HG02852 (cell line): ENCODE results near the gene DNAH3.
"Not testable (repeated sequence)": the region's sequence is repeated elsewhere in the genome, so short reads cannot be mapped to it uniquely, and the experiment has no call there.

Experiments used
- ATAC-seq: cut with Tn5 transposase; IDR thresholded peaks from one replicate; pipeline ENCODE4 v1.9.1; 2021; ENCODE audit warnings: mild to moderate bottlenecking, moderate library complexity; ENCODE audit not compliant: unreplicated experiment

DNAH3 gene

DNA sequence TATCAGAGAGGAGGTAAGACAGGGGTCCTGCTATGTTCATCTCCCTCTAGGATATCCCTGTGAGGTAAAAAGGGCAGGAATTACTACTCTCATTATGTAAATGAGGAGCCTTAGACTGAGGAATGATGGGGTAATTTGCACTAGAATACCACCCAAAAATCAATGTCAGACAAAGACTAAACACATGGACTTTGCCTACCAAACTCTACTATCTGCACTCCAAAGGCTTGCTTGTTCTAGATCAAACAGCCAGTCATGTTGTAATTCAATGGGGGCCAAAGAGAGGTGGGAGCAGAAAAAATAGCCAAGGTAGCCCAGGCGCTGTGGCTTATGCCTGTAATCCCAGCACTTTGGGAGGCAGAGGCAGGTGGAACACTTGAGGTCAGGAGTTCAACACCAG, 129.3 kb downstream of the DNAH3 start:
- ATAC-seq = no peak

DNA sequence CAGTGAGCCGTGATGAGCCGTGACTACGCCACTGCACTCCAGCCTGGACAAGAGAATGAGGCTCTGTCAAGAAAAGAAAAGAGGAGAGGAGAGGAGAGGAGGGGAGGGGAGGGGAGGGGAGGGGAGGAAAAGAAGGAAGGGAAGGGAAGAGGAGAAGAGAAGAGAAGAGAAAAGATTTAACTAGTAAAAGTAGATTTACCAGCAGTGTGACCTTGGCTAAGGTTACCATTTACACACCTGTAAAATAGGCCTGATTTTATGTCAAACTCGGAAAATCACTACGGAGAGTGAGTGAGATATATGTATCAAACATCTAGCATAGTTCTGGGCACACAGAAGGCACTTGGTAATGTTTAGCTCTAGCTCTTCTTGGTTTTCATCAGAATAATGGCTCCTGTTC, 140.8 kb downstream of the DNAH3 start:
- ATAC-seq = no peak

GRCh38 chr16:21005008-21005407, 145.6 kb downstream of the DNAH3 start:
- no peak for ATAC-seq

DNA sequence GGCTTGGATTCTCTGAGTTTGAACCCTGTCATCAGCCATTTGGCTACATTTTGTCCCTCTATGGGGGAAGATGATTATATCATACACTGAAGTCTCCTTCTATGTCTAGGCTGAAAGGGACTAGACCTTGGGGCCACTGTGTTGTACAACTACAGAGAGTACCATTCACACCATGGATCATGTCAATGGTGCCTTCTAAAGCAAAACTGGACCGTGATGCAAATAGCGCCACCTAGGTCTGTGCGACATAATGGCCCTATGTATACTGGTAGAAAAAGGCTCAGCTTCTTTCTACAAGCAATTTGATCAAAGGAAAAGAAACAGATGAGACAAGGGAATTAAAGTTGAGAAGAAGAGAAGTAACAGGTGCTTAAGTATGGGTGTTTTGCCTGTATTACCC, 149.4 kb downstream of the DNAH3 start:
- ATAC-seq = no peak

- no peak for ATAC-seq
Observed at GRCh38 chr16:20997147-20997546, 153.5 kb downstream of the DNAH3 start.

DNA sequence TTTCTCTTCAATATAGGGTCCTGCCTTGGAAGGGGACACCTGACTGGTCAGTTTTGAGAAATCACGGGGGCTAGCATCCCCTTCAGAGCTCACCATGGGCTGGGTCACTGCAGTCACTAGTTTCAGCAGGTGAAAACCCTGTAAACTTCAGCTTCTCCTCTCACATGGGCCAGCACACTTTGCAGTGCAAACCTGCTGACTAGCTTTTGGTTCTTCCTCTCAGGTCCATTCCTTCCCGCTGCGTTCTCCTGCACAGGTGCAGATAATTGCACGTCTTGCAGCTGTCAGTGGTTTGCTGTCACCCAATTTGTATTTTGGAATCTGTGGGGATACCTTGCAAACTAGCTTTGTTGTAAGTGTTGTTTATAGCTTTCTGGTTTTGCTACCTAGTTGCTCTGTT, 154.9 kb downstream of the DNAH3 start:
- no peak for ATAC-seq

DNA sequence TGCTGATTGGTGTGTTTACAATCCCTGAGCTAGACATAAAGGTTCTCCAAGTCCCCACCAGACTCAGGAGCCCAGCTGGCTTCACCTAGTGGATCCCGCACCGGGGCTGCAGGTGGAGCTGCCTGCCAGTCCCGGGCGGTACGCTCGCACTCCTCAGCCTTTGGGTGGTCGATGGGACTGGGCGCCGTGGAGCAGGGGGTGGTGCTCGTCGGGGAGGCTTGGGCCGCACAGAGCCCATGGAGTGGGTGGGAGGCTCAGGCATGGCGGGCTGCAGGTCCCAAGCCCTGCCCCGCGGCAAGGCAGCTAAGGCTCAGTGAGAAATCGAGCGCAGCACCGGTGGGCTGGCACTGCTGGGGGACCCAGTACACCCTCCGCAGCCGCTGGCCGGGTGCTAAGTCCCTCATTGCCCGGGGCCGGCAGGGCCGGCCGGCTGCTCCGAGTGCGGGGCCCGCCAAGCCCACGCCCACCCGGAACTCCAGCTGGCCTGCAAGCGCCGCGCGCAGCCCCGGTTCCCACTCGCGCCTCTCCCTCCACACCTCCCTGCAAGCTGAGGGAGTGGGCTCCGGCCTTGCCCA, 161.1 kb downstream of the DNAH3 start:
- not testable (repeated sequence) for ATAC-seq

GRCh38 chr16:20987049-20987448, 163.6 kb downstream of the DNAH3 start:
- ATAC-seq = no peak

DNA sequence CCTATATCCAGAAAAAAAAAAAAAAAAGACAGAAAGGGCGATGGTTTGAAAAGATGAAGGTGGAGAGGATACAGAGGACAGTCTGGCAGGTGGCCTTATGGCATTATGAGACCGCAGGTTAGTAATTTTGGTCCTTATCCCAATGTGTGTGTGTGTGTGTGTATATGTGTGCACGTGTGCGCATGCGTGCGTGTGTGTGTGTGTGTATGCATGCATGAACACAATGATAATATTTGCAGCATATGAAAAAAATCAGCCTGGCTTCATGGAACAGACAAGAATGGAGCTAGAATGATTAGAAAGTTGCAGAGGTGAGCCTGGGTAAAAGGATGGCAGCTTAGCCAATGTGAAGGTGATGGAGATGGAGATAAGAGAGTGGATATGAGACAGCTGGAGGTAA, 166.6 kb downstream of the DNAH3 start:
- no peak for ATAC-seq

DNA sequence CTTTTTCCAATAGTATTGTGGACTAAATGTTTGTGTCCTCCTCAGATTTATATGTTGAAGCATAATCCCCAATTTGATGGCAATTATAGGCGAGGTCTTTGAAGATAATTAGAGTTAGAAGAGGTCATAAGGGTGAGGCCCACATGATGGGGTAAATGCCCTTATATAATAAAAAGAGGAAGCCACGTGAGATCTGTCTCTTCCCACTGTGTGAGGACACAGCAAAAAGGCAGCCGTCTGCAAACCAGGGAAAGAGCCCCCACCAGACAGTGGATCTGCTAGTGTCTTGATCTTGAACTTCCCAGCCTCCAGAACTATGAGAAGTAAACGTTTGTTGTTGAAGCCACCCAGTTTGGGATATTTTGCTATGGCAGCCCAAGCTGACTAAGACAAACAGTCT, 174.1 kb downstream of the DNAH3 start:
- ATAC-seq = no peak

GRCh38 chr16:20973201-20973600, 177.4 kb downstream of the DNAH3 start:
- not testable (repeated sequence) for ATAC-seq

- ATAC-seq = no peak
Observed at GRCh38 chr16:20971401-20971800, 179.2 kb downstream of the DNAH3 start.

GRCh38 chr16:20969386-20969785, 181.3 kb downstream of the DNAH3 start:
- ATAC-seq = no peak

DNA sequence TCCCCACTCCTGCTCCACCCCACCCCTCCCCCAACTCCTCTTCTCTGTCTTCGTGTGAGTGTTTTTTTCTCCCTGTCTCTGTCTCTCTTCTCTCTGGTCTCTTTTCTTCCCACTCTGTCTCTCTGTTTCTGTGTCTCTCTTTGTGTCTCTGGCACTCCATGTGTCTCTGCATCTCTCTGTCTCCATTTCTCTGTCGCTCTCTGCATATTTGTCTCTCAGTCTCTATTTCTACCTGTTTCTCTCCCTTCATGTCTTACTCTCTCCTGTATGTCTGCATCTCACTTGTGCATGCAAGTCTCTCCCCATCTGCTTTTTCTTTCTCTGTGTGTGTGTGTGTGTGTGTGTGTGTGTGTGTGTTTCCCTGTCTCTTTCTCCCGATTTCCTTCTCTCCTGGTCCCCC, 181.9 kb downstream of the DNAH3 start:
- no peak for ATAC-seq

DNA sequence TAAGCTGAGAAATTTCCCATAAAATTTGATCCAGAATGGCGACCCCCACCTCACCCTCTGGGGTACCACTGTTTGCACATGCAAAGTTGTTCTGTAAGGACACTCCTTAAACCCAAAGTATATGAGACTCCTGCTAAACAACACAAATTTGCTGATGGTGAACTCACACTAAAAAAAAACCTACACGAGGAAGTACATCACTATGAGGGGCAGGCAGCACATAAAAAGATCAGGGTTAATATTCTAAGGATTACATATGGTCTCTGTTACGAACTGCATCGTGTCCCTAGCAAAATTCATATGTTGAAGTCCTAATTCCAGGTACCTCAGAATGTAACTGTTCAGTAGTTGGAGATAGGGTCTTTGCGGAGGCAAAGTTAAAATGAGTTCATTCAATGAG, 189.7 kb downstream of the DNAH3 start:
- ATAC-seq = no peak

DNA sequence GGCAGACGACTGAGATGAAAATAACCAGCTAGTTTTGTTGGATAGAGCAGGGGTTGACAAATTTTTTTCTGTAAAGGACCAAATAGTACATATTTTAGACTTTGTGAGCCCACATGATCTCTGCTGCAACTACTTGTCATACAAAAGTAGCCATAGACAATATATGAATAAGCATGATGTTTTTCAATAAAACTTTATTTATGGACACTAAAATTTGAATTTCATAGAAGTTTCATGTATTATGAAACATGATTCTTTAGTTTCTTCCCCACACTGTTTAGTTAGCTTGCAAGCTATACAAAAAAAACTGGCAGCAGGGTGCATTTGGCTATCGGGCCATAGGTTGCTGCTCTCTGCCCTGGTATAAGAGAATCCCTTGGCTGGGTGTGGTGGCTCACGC, 193.5 kb downstream of the DNAH3 start:
- ATAC-seq = no peak

- ATAC-seq = no peak
Observed at GRCh38 chr16:20956319-20956718, 194.3 kb downstream of the DNAH3 start.

DNA sequence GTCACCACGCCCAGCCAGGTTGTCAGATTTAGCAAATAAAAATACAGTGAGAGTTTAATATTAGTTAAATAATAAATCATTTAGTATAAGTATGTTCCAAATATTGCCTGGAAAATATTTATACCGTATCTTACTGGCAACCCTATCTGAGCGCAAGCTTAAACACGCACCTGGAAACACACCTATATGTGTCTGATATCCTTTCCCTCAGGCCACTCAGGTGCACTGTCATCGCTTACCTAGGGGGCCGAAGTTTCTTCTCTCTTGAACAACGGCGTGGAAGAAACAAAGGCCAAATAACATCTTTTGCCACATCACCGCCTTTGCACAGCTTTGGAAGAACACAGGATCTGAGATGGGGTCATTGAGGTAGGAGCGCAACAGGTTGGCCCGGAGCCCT, 196.1 kb downstream of the DNAH3 start:
- no peak for ATAC-seq

GRCh38 chr16:20952139-20952920, 198.3 kb downstream of the DNAH3 start:
- ATAC-seq = no peak

GRCh38 chr16:20950294-20950693, 200.4 kb downstream of the DNAH3 start:
- ATAC-seq = no peak

GRCh38 chr16:20949660-20950059, 201.0 kb downstream of the DNAH3 start:
- no peak for ATAC-seq

DNA sequence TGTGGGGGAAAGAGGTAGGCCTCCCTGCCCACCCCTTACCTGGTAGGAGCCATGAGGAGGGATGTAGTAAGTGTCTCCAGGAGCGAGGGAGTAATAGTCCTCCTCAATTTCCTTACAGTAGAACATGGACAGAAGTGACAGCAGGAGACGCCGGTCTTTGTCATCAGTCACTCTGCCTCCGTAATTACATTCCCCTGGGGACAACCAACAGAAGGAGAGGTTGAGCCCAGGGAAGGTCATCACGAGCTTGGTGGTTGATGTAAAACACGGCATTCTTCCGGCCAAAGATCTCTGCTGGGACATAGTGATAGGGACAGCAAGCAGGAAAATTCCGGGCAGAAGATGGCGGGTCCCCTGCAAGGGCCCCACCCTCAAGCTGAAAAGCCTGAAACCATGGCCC, 202.2 kb downstream of the DNAH3 start:
- no peak for ATAC-seq
